ENCODE measurements around the gene CCDC57.
"Not testable (repeated sequence)": the region's sequence is repeated elsewhere in the genome, so short reads cannot be mapped to it uniquely, and the experiment has no call there.

Gene CCDC57

GRCh38 chr17:82149401-82150099 lies 63.1 kb downstream of the CCDC57 start:
- DNase-seq: no peak

- DNase-seq: no peak
These were observed 63.6 kb downstream of the CCDC57 start for GRCh38 chr17:82148997-82149396.

GRCh38 chr17:82148011-82148410 lies 64.6 kb downstream of the CCDC57 start:
- DNase-seq: no peak

DNA sequence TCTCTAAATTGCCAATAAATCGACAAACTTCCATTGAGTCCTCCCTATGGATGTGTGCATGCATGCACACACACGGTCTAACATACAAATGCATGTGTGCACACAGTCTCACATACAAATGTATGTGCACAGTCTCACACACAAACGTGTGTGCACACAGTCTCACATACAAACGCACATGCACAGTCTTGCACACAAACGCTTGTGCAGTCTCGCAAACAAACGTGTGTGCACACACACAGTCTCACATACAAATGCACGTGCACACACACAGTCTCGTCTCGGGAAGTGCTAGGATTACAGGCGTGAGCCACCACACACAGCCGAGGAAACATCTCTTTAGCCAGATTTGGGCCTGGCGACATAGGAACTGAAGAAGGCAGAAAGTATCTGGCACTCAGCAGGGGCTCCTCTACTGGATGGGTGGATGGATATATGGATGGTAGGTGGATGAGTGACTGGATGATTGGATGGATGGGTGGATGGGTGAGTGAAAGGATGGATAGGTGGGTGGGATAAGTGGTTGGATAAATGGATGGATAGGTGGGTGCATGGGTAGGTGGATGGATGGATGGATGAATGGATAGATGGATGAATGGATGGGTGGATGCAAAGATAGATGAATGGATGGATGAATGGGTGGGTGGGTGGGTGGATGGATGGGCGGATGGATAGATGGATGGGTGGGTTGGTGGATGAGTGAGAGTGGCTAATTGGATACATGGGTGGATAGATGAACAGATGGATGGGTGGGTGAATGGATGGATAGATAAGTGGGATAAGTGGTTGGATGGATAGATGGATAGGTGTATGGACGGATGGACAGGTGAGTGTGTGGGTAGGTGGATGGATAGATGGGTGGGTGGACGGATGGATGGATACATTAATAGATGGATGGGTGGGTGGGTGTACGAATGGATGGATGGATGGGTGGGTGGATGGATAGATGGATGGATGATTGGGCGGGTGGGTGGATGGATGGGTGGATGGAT lies 65.7 kb downstream of the CCDC57 start:
- no peak for DNase-seq

DNA sequence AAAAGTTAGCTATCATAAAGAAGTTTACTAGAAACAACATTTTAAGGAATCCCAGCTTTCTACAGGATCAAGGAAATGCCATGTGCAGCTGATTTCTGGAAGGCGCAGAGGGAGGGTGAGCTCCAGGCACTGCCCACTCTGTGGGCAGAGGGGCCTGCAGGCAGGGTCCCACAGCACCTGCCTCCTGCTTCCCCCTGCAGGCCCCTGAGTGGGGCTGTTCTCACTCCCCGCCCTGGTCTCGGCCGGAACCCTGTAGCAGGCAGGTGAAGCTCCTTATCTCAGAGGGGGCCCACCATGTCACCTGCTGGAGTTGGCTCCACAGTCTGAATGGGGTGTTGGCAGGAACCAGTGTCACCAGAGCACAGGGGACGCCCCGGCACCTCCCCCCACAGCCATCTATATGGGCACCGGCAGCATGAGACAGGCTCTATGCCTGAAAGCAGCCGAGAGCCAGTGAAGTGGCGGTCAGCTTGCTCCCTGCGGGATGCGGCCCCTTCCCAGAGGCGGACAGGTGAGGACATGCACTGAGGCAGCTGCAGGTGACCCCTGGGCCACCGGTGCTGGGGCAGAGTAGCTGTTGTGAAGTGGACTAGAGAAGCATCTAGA lies 67.0 kb downstream of the CCDC57 start:
- DNase-seq: no peak

DNA sequence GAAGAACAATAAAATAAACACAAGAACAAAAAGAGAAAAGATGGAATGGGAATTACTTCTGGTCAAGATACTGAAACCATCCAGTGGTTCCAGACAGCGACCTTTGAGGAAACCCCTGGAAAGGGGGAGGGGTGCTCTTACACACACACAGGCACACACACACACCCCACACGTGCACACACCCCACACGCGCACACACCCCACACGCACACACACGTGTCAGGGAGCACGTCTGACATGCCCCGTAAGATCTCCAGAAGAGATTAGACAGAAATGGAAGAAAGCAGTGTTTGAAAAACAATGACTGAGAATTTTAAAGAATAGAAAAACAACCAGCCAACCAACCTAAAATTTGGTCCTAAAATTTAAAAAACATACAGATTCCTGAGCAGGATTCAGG lies 69.3 kb downstream of the CCDC57 start:
- no peak for DNase-seq

- not testable (repeated sequence) for DNase-seq
These were observed 72.7 kb downstream of the CCDC57 start for GRCh38 chr17:82139961-82140360.

DNA sequence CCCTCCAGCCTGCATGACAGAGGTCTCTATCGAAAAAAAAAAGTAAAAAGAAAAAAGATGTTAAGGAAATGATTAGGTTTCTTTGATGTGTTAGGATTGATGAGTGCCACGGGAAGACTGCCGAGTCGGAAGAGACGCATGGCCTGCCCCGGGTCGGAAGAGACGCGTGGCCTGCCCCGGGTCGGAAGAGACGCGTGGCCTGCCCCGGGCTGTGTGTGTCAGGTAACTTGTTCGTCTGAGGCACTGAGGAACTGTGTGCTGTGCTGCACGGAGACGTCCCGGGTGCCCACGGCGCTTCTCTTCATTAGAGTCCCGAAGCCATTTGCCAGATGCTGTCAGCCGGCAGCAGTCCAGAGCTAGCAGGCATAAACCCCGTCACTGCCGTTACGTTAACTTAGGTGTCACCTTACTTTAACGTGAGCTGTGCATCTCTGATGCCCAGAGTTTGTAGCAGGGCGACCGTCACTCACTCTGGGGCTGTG lies 74.1 kb downstream of the CCDC57 start:
- no peak for DNase-seq

DNA sequence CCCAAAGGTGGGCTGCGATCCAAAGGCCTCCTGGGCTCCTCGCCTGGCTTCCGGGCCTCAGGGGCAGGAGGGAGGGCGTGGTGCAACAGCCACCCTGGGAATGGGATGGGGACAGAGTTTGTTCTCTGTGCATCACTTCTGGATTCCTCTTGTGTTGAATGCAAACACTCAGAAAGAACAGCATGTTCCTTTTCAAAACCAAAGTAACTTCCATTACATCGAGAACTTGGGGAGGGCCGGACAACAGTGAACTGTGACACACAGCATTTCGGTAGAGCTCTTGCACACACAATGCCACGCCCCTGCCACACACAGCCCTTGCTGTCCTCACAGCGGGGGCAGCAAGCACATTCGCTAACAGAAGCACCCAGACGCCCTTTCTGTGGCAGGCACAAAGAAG lies 78.5 kb downstream of the CCDC57 start:
- no peak for DNase-seq

DNA sequence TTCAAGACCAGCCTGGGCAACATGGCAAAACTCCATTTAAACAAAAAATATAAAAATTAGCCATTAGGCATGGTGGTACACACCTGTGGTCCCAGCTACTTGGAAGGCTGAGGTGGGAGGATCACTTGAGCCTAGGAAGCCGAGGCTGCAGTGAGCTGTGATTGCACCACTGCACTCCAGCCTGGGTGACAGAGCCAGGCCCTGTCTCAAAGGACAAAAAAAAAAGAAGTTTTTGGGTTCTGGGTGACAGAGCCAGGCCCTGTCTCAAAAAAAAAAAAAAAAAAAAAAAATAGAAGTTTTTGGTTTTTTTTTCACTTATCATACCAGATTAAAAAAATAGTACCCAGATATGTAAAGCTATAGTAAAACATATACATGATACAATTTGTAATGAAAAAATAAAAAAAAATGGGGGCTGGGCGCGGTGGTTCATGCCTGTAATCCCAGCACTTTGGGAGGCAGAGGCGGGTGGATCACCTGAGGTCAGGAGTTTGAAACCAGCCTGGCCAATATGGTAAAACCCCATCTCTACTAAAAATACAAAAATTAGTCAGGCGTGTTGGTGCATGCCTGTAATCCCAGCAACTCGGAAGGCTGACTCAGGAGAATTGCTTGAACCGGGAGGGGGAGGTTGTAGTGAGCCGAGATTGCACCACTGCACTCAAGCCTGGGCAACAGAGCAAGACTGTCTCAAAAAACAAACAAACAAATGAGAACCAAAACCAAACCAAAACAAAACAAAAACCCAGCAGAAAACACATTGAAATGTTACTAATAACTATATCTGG lies 79.3 kb downstream of the CCDC57 start:
- DNase-seq: not testable (repeated sequence)

- no peak for DNase-seq
These were observed 83.5 kb downstream of the CCDC57 start for GRCh38 chr17:82129095-82129494.

- DNase-seq: no peak
These were observed 84.4 kb downstream of the CCDC57 start for GRCh38 chr17:82128287-82128686.

DNA sequence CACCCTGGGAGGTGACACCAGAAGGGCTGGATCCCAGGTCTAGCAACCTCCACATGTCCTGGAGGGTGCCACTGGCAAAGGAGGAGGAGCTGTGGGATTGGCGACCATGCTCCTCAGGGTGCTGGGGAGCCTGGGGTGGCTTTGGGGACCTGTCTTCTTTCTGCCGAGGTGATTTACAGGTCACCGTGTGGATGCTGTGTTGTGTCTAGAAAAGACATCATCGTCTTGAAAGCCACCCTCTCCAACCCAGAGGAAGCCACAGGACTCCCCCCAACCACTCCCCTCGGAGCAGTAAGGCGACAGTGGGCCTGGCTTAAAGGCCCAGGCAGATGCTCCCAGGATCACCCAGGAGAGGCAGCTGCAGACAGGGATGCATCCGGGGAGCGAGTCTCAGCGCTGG lies 84.9 kb downstream of the CCDC57 start:
- DNase-seq: no peak

DNA sequence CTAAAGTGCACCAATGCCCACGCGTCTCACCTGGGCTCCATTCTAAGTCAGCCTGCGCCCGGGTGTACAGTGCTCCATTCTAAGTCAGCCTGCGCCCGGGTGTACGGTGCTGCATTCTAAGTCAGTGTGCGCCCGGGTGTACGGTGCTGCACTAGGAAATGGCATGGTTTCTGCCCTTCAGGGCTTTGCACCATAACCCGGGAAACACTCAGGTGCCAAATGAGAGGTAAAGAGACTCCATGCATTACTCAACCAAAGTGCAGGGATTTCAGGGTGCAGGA lies 85.4 kb downstream of the CCDC57 start:
- no peak for DNase-seq

- DNase-seq: no peak
These were observed 85.9 kb downstream of the CCDC57 start for GRCh38 chr17:82126556-82127314.

- DNase-seq: no peak
These were observed 88.5 kb downstream of the CCDC57 start for GRCh38 chr17:82124101-82124500.

GRCh38 chr17:82121660-82122629 lies 90.7 kb downstream of the CCDC57 start:
- no peak for DNase-seq

DNA sequence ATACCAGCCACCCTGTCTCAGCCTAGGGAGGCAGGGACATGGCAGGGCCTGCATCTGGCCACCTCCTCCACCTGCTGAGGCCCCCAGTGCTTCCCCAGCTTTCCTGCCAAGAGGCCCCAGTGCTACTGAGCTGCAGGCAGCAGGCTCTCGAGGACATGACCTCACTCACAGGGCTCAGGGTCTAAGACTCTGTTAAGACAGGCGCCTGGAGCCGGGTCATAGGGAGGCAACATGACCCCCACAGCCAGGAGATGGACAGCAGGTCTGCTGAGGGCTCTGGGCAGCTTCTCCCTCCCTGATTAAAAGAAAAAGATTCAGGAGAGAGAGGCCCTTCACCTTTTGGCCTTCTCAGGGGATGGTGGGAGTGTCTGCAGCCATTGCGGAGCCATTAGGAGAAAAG lies 91.4 kb downstream of the CCDC57 start:
- DNase-seq: no peak

- DNase-seq: no peak
These were observed 92.5 kb downstream of the CCDC57 start for GRCh38 chr17:82120148-82120547.

- DNase-seq: no peak
These were observed 93.7 kb downstream of the CCDC57 start for GRCh38 chr17:82118815-82119380.
